ENCODE data around the gene ST6GALNAC3. TPM values are rescaled to one million over a fixed set of nuclear protein-coding genes. Genes with fewer than 3 reads are reported as not detected.

ST6GALNAC3 gene
- total RNA-seq, 1 donor from 2014 or later, result 5.6 TPM

- Histone ChIP-seq H3K4me3 (no peak overlapping the region), H3K27ac (no peak overlapping the region), H3K9me3 (no peaks in the 10 kb centered on the region), H3K27me3 (no peaks in the 10 kb centered on the region), H3K36me3 (no peaks in the 10 kb centered on the region), H3K4me1 (no peaks in the 10 kb centered on the region)
- no peak for ATAC-seq
- intact Hi-C loops (cut with DNase I), result no loop called here
- DNase-seq, result no peak
- TF ChIP-seq CTCF (IDR thresholded peaks at IDR 0.05), result no peak
These were observed 356.0 kb downstream of the ST6GALNAC3 start for GRCh38 chr1:76430531-76430930.

- Histone ChIP-seq H3K9me3 (no peaks in the 10 kb centered on the region), H3K27me3 (no peaks in the 10 kb centered on the region), H3K27ac (no peak overlapping the region), H3K4me3 (no peak overlapping the region), H3K36me3 (no peaks in the 10 kb centered on the region), H3K4me1 (no peaks in the 10 kb centered on the region)
- DNase-seq (no peak), ATAC-seq (no peak)
- TF ChIP-seq CTCF (IDR thresholded peaks at IDR 0.05), result no peak
- intact Hi-C loops (cut with DNase I), result no loop called here
These were observed 359.0 kb downstream of the ST6GALNAC3 start for GRCh38 chr1:76433526-76433925.

- ATAC-seq, result no peak
- TF ChIP-seq CTCF (IDR thresholded peaks at IDR 0.05), result no peak
- intact Hi-C loops (cut with DNase I), result no loop called here
These were observed 368.7 kb downstream of the ST6GALNAC3 start for GRCh38 chr1:76443217-76443616.

GRCh38 chr1:76444773-76445172, 370.2 kb downstream of the ST6GALNAC3 start:
- Histone ChIP-seq H3K4me3 (no peak overlapping the region), H3K27me3 (no peaks in the 10 kb centered on the region), H3K36me3 (no peaks in the 10 kb centered on the region), H3K9me3 (no peaks in the 10 kb centered on the region), H3K27ac (no peak overlapping the region), H3K4me1 (no peaks in the 10 kb centered on the region)
- intact Hi-C loops (cut with DNase I), result no loop called here
- ATAC-seq (no peak), DNase-seq (no peak)
- no peak for TF ChIP-seq CTCF (IDR thresholded peaks at IDR 0.05)

More at GRCh38 chr1:76443217-76443616, 368.7 kb downstream of the ST6GALNAC3 start:
- Histone ChIP-seq H3K4me3 (no peak overlapping the region), H3K36me3 (no peaks in the 10 kb centered on the region), H3K9me3 (no peaks in the 10 kb centered on the region), H3K4me1 (no peaks in the 10 kb centered on the region), H3K27me3 (no peaks in the 10 kb centered on the region), H3K27ac (no peak overlapping the region)
- no peak for DNase-seq

GRCh38 chr1:76450229-76450628, 375.7 kb downstream of the ST6GALNAC3 start:
- no peak for ATAC-seq
- intact Hi-C loops (cut with DNase I), result no loop called here
- Histone ChIP-seq H3K27ac (no peak overlapping the region), H3K4me1 (no peaks in the 10 kb centered on the region), H3K36me3 (no peaks in the 10 kb centered on the region), H3K27me3 (no peaks in the 10 kb centered on the region), H3K9me3 (no peaks in the 10 kb centered on the region), H3K4me3 (no peak overlapping the region)
- no peak for DNase-seq
- TF ChIP-seq CTCF (IDR thresholded peaks at IDR 0.05), result no peak

GRCh38 chr1:76463278-76463677, 388.7 kb downstream of the ST6GALNAC3 start:
- no peaks in the 10 kb centered on the region for H3K27me3 ChIP-seq
- no peaks in the 10 kb centered on the region for H3K4me1 ChIP-seq
- ATAC-seq (no peak), DNase-seq (no peak)
- H3K4me3 ChIP-seq, result no peak overlapping the region
- no peaks in the 10 kb centered on the region for H3K9me3 ChIP-seq
- intact Hi-C loops (cut with DNase I), result no loop called here
- no peaks in the 10 kb centered on the region for H3K36me3 ChIP-seq
- H3K27ac ChIP-seq, result no peak overlapping the region
- TF ChIP-seq CTCF (IDR thresholded peaks at IDR 0.05), result no peak
